CD4-positive, CD25-positive, alpha-beta regulatory T cell (primary cell): Measurements from ENCODE around the gene NPIPA3. TPM values are rescaled to one million over a fixed set of nuclear protein-coding genes. Genes with fewer than 3 reads are reported as not detected.
"Not testable (repeated sequence)": the region's sequence is repeated elsewhere in the genome, so short reads cannot be mapped to it uniquely, and the experiment has no call there.

Experiments used
- ATAC-seq, 2 donors: fragments of 150-1000 bp; cut with Tn5 transposase; one replicate each; pipeline ENCODE4 v1.10.0; 2021; ENCODE audit warnings: low read depth in 2 of 2, moderate number of reproducible peaks in 2 of 2, moderate library complexity in 1 of 2
- DNase-seq, 3 donors: peaks; one replicate each; pipeline versions ENCODE4 v3.0.0 to v3.0.0-alpha.2; 2012 to 2022; ENCODE audit warnings: mixed read lengths in 1 of 3
- H3K27ac ChIP-seq: one replicate; pipeline ENCODE4 v1.7.0; 2013; ENCODE audit warnings: mild to moderate bottlenecking, low read length; ENCODE audit not compliant: insufficient read depth, poor library complexity, severe bottlenecking
- H3K27me3 ChIP-seq: one replicate; pipeline ENCODE4 v1.7.0; 2013; ENCODE audit warnings: low read length; ENCODE audit not compliant: control insufficient read depth, insufficient read depth
- H3K36me3 ChIP-seq: one replicate; pipeline ENCODE4 v1.7.0; 2013; ENCODE audit warnings: mild to moderate bottlenecking, low read length, moderate library complexity; ENCODE audit not compliant: control insufficient read depth, insufficient read depth
- H3K4me1 ChIP-seq: 2 replicates; pipeline ENCODE4 v1.7.0; 2013; ENCODE audit warnings: mild to moderate bottlenecking, low read length; ENCODE audit not compliant: insufficient read depth, control insufficient read depth, poor library complexity, severe bottlenecking
- H3K4me3 ChIP-seq: one replicate; pipeline ENCODE4 v1.7.0; 2013; ENCODE audit warnings: low read depth, mild to moderate bottlenecking, low read length, moderate library complexity
- H3K9me3 ChIP-seq, 2 experiments: 1 replicate in 1 of 2; 2 replicates in 1 of 2; pipeline ENCODE4 v1.7.0; 2013; ENCODE audit warnings: low read length in 2 of 2, mild to moderate bottlenecking in 1 of 2, moderate library complexity in 1 of 2; ENCODE audit not compliant: control insufficient read depth in 2 of 2
- H3K27ac Mint-ChIP-seq, 3 donors: one replicate each; pipeline ENCODE4 v1.8.0; 2020 to 2022; ENCODE audit warnings: mild to moderate bottlenecking in 3 of 3, mixed read lengths in 3 of 3, moderate library complexity in 2 of 3
- H3K27me3 Mint-ChIP-seq: one replicate; pipeline ENCODE4 v1.8.0; 2022; ENCODE audit warnings: mild to moderate bottlenecking, mixed read lengths
- H3K36me3 Mint-ChIP-seq: one replicate; pipeline ENCODE4 v1.8.0; 2020; ENCODE audit warnings: mixed read lengths
- H3K4me1 Mint-ChIP-seq, 4 donors: one replicate each; pipeline ENCODE4 v1.8.0; 2020 to 2022; ENCODE audit warnings: mixed read lengths in 4 of 4, mild to moderate bottlenecking in 1 of 4
- H3K4me3 Mint-ChIP-seq, 4 donors: one replicate each; pipeline ENCODE4 v1.8.0; 2020 to 2022; ENCODE audit warnings: mild to moderate bottlenecking in 4 of 4, mixed read lengths in 4 of 4, moderate library complexity in 3 of 4
- H3K9me3 Mint-ChIP-seq, 7 donors: one replicate each; pipeline ENCODE4 v1.8.0; 2020 to 2022; ENCODE audit warnings: mixed read lengths in 7 of 7, mild to moderate bottlenecking in 3 of 7, moderate library complexity in 2 of 7
- polyA plus RNA-seq, 4 donors: library from polyadenylated mRNA; unstranded; fragments of 300-500 nt; fragmentation: Illumina TruSeq; gene quantifications; one replicate each; pipeline ENCODE4 v1.2.3, GENCODE V29; 2021
- total RNA-seq: library from RNA; stranded (reverse); gene quantifications from one replicate; pipeline ENCODE4 v1.2.3, GENCODE V29; 2022

NPIPA3 gene
- total and polyA plus RNA-seq, 5 donors from 2014 or later, result 0.86 TPM; not detected in 4

- H3K36me3 ChIP-seq, ATAC-seq, H3K9me3 Mint-ChIP-seq, H3K27me3 Mint-ChIP-seq, DNase-seq, H3K27me3 ChIP-seq, H3K9me3 ChIP-seq, H3K27ac ChIP-seq, H3K36me3 Mint-ChIP-seq, H3K4me1 ChIP-seq, H3K4me3 ChIP-seq, H3K27ac Mint-ChIP-seq, H3K4me1 Mint-ChIP-seq, H3K4me3 Mint-ChIP-seq: not testable (repeated sequence)
These were observed 1.4 kb upstream of the NPIPA3 start for GRCh38 chr16:14701859-14702258.

DNA sequence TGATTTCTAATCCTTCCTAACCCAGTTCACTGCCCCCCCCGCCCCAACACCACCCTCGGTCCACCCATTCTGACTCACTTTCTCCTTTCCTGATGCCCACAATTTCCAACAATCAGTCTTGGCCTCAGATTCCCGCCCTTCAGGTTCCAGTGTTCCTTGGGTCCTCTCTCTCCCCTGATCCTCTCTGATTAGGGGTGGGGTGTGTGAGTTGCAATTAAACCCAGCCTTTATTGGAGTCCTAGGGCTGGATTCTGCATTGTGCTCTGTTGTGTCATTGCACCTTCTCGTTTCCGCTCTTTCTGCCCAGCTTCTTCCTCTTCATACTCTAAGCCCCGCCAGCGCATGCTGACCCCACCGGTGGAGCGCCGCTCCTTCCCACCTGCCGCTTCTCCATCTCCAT, 539 bp upstream of the NPIPA3 start:
- H3K4me3 ChIP-seq, H3K36me3 ChIP-seq, H3K4me1 Mint-ChIP-seq, H3K9me3 Mint-ChIP-seq, H3K36me3 Mint-ChIP-seq, H3K27ac ChIP-seq, H3K4me3 Mint-ChIP-seq, H3K27ac Mint-ChIP-seq, DNase-seq, H3K27me3 ChIP-seq, H3K9me3 ChIP-seq, H3K4me1 ChIP-seq, H3K27me3 Mint-ChIP-seq: not testable (repeated sequence)
- peak in 1 of 2 donors; percentile 3 for ATAC-seq

GRCh38 chr16:14733233-14733632, 30.0 kb downstream of the NPIPA3 start:
- not testable (repeated sequence) for H3K4me3 Mint-ChIP-seq, H3K27me3 Mint-ChIP-seq, H3K4me1 ChIP-seq, H3K9me3 ChIP-seq, H3K9me3 Mint-ChIP-seq, ATAC-seq, H3K27ac ChIP-seq, H3K36me3 ChIP-seq, DNase-seq, H3K4me3 ChIP-seq, H3K4me1 Mint-ChIP-seq, H3K27ac Mint-ChIP-seq, H3K36me3 Mint-ChIP-seq, H3K27me3 ChIP-seq

DNA sequence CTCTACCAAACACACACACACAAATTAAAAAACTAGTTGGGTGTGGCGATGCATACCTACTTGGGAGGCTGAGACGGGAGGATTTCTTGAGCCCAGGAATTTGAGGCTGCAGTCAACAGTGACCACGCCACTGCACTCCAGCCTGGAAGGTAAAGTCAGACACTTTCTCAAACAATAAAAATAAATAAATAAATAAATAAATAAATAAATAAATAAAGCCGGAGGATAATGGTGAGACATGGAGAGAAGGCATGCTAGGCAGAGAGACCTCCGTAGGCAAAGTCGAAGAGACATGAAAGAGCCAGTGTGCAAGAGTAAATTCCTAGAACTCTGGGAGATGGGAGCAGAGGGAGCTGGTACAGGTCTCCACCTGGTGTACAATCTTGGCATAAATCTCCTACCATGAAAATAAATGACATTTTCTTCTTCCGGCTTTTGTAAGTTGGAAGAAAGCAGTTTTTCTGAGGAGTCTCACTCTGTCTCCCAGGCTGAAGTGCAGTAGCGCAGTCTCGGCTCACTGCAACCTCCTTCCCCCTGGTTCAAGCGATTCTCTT, 37.7 kb downstream of the NPIPA3 start:
- not testable (repeated sequence) for H3K27ac ChIP-seq, H3K36me3 ChIP-seq, H3K27me3 ChIP-seq, ATAC-seq, H3K4me1 Mint-ChIP-seq, H3K4me3 ChIP-seq, H3K27ac Mint-ChIP-seq, H3K9me3 Mint-ChIP-seq, H3K9me3 ChIP-seq, H3K27me3 Mint-ChIP-seq, H3K4me1 ChIP-seq, H3K36me3 Mint-ChIP-seq, DNase-seq, H3K4me3 Mint-ChIP-seq

GRCh38 chr16:14741794-14742193, 38.6 kb downstream of the NPIPA3 start:
- H3K4me3 Mint-ChIP-seq, H3K36me3 ChIP-seq, H3K27ac ChIP-seq, H3K36me3 Mint-ChIP-seq, H3K4me3 ChIP-seq, H3K27me3 ChIP-seq, H3K27me3 Mint-ChIP-seq, H3K4me1 ChIP-seq, H3K9me3 Mint-ChIP-seq, H3K4me1 Mint-ChIP-seq, H3K27ac Mint-ChIP-seq, DNase-seq, H3K9me3 ChIP-seq: not testable (repeated sequence)
- peak in 1 of 2 donors; percentile 6 for ATAC-seq

DNA sequence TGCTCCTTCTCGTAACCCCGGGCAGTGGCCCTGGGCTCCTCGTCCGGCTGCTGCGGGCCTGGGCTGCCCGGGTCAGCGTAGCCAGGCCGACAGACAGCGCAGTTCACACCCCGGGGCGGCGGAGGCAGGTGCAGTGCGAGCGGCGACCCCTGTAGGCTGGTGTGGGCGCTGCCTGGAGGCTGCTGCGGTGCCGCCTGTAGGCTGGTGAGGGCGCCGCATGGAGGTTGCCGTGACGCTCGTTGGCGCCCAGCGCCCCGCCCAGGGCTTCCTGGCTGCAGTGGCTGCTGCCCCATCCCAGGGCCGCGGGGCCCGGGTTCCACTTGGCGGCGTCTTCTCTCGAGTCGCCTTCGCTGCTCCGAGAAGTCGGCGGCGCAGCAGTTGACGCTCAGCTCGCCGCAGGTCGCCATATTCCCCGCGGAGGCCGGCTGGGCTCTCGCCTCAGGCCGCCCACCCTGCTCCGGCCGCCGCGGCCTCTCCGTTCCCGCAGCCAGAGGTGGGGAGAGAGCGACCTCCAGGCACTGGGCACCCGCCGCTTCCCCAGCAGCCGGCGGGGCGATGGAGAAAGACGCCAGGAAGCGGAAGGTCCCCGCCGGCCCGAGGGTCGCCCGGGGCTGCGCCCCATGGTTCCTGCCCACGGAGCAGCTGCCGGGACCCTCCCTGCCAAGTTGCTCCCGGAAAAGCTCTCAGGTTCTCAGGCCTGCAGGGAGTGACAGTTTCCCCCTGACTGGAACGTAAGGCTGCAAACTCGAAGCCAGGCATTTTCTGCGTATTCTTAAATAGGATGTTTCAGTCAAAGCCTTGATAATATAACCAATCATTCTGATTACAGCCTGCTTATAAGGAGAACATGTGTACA, 39.3 kb downstream of the NPIPA3 start, which contains the start of gene NPIPA2:
Gene NPIPA2 (plus strand): TSS at position 261 of the 856 bp plus-strand sequence. CDS start 5,533 bp downstream, outside the sequence.
- H3K9me3 ChIP-seq, H3K4me1 ChIP-seq, H3K4me3 ChIP-seq, H3K27me3 ChIP-seq, H3K36me3 Mint-ChIP-seq, DNase-seq, H3K4me3 Mint-ChIP-seq, H3K27ac Mint-ChIP-seq, H3K27me3 Mint-ChIP-seq, H3K9me3 Mint-ChIP-seq, H3K36me3 ChIP-seq, H3K27ac ChIP-seq, H3K4me1 Mint-ChIP-seq: not testable (repeated sequence)
- peak; percentile 100 for ATAC-seq

GRCh38 chr16:14773654-14774053, 70.4 kb downstream of the NPIPA3 start:
- not testable (repeated sequence) for H3K36me3 Mint-ChIP-seq, H3K4me1 ChIP-seq, ATAC-seq, H3K4me3 ChIP-seq, H3K9me3 Mint-ChIP-seq, H3K27me3 Mint-ChIP-seq, H3K27ac ChIP-seq, H3K4me1 Mint-ChIP-seq, H3K36me3 ChIP-seq, H3K9me3 ChIP-seq, H3K4me3 Mint-ChIP-seq, H3K27me3 ChIP-seq, H3K27ac Mint-ChIP-seq, DNase-seq

- H3K27me3 Mint-ChIP-seq, H3K4me3 ChIP-seq, H3K4me1 ChIP-seq, DNase-seq, H3K27ac Mint-ChIP-seq, H3K9me3 ChIP-seq, H3K36me3 ChIP-seq, H3K27ac ChIP-seq, H3K36me3 Mint-ChIP-seq, H3K4me1 Mint-ChIP-seq, H3K9me3 Mint-ChIP-seq, H3K27me3 ChIP-seq, H3K4me3 Mint-ChIP-seq, ATAC-seq: not testable (repeated sequence)
These were observed 72.4 kb downstream of the NPIPA3 start for GRCh38 chr16:14775624-14776023.
